ENCODE data around the gene MFF. TPM values are rescaled to one million over a fixed set of nuclear protein-coding genes. Genes with fewer than 3 reads are reported as not detected.

The MFF gene
- total and polyA plus RNA-seq, 10 of the 15 experiments (the other 5 are each of a cell fraction or from before 2014, with no cell fraction given): 19.6 to 131 (median 106) TPM

GRCh38 chr2:227293531-227293930 is 31.5 kb upstream of the MFF start:
- BruUV-seq (replicated peaks): no TSS peak
- H2AFZ ChIP-seq (ENCODE audit: control insufficient read depth, low read depth, low read length): no peak overlapping the region
- RAD21 ChIA-PET (ENCODE audit: unreplicated experiment): no interaction called here
- in situ Hi-C loops (cut with MboI): no loop called here
- DNase-seq (ENCODE audit: low read depth, low spot score): no peak
- no peaks in the 10 kb centered on the region for H3K27me3 ChIP-seq (replicated peaks in 1 of 2; ENCODE audit: control insufficient read depth in 2 of 2, insufficient read depth in 2 of 2, low read length in 1 of 2)
- POLR2A ChIA-PET: no interaction called here
- no peaks in the 10 kb centered on the region for H4K20me1 ChIP-seq (ENCODE audit: control insufficient read depth, insufficient read depth)
- H3K4me1 ChIP-seq (ENCODE audit: control insufficient read depth, insufficient read depth, low read length): no peaks in the 10 kb centered on the region
- H3K27ac ChIP-seq (ENCODE audit: control insufficient read depth, insufficient read depth): no peak overlapping the region
- WGBS (ENCODE audit: insufficient coverage, insufficient replicate concordance, low lambda C conversion rate, missing lambda C conversion rate): 97% methylated on average over 4 of the region's 4 CpGs
- H3K9ac ChIP-seq (ENCODE audit: control insufficient read depth, insufficient read depth, low read length): no peak overlapping the region
- SMC1A ChIA-PET (ENCODE audit: uncharacterized antibody, unreplicated experiment): no interaction called here
- CTCF ChIA-PET: interaction anchor here (1.8 kb wide), 1 partner anchor 55 kb away, joined by 6 read pairs; no protein-coding TSS in a partner anchor
- no peaks in the 10 kb centered on the region for H3K36me3 ChIP-seq (ENCODE audit: control insufficient read depth in 2 of 2, insufficient read depth in 2 of 2, low read length in 1 of 2)
- intact Hi-C loops (cut with micrococcal nuclease; ENCODE audit: unreplicated experiment): no loop called here
- no peaks in the 10 kb centered on the region for H3K79me2 ChIP-seq (ENCODE audit: control insufficient read depth, insufficient read depth, low read length)
- no peak for FAIRE-seq
- H3K4me2 ChIP-seq (ENCODE audit: control insufficient read depth, insufficient read depth): no peak overlapping the region
- H3K4me3 ChIP-seq: no peak overlapping the region
- no peaks in the 10 kb centered on the region for H3K9me3 ChIP-seq (replicated peaks; ENCODE audit: control insufficient read depth, insufficient read depth, low read length)
- ATAC-seq: no peak
- TF ChIP-seq NKRF (conservative IDR thresholded peaks at IDR 0.05): no peak

GRCh38 chr2:227295806-227296205 is 29.2 kb upstream of the MFF start:
- H4K20me1 ChIP-seq (ENCODE audit: control insufficient read depth, insufficient read depth): no peaks in the 10 kb centered on the region
- no peak overlapping the region for H3K27ac ChIP-seq (ENCODE audit: control insufficient read depth, insufficient read depth)
- no peak for FAIRE-seq
- ChIA-PET POLR2A (no interaction called here), RAD21 (ENCODE audit: unreplicated experiment) (no interaction called here), SMC1A (ENCODE audit: uncharacterized antibody, unreplicated experiment) (interaction anchor here (0.5 to 0.8 kb wide), 2 partner anchors 16 to 23 kb away, joined by 3 to 4 read pairs; no protein-coding TSS in a partner anchor), CTCF (no interaction called here)
- H3K36me3 ChIP-seq (ENCODE audit: control insufficient read depth in 2 of 2, insufficient read depth in 2 of 2, low read length in 1 of 2): no peaks in the 10 kb centered on the region
- H3K4me3 ChIP-seq: no peak overlapping the region
- 98% methylated on average over 4 of the region's 4 CpGs for WGBS (ENCODE audit: insufficient coverage, insufficient replicate concordance, low lambda C conversion rate, missing lambda C conversion rate)
- no peak overlapping the region for H3K9ac ChIP-seq (ENCODE audit: control insufficient read depth, insufficient read depth, low read length)
- in situ Hi-C loops (cut with MboI): no loop called here
- no peaks in the 10 kb centered on the region for H3K27me3 ChIP-seq (replicated peaks in 1 of 2; ENCODE audit: control insufficient read depth in 2 of 2, insufficient read depth in 2 of 2, low read length in 1 of 2)
- no peak overlapping the region for H3K4me2 ChIP-seq (ENCODE audit: control insufficient read depth, insufficient read depth)
- H3K9me3 ChIP-seq (replicated peaks; ENCODE audit: control insufficient read depth, insufficient read depth, low read length): no peaks in the 10 kb centered on the region
- no peak for ATAC-seq
- intact Hi-C loops (cut with micrococcal nuclease; ENCODE audit: unreplicated experiment): no loop called here
- H3K79me2 ChIP-seq (ENCODE audit: control insufficient read depth, insufficient read depth, low read length): no peaks in the 10 kb centered on the region
- no peak for DNase-seq (ENCODE audit: low read depth, low spot score)
- no peaks in the 10 kb centered on the region for H3K4me1 ChIP-seq (ENCODE audit: control insufficient read depth, insufficient read depth, low read length)
- no peak overlapping the region for H2AFZ ChIP-seq (ENCODE audit: control insufficient read depth, low read depth, low read length)
- BruUV-seq (replicated peaks): no TSS peak
- TF ChIP-seq SKIL (IDR thresholded peaks at IDR 0.05; ENCODE audit: low read depth, poor library complexity, severe bottlenecking) (no peak), PML (IDR thresholded peaks at IDR 0.05; ENCODE audit: low read length) (no peak), WRNIP1 (IDR thresholded peaks at IDR 0.05; ENCODE audit: borderline replicate concordance, low read depth, low read length) (no peak), MXI1 (IDR thresholded peaks at IDR 0.05; ENCODE audit: low read depth, low read length) (no peak), BMI1 (IDR thresholded peaks at IDR 0.05; ENCODE audit: borderline replicate concordance) (no peak), CHD4 (IDR thresholded peaks at IDR 0.05) (no peak), KDM1A (IDR thresholded peaks at IDR 0.05; ENCODE audit: borderline replicate concordance) (no peak), MYC (IDR thresholded peaks at IDR 0.05; ENCODE audit: insufficient read depth, insufficient read length, insufficient replicate concordance, low read length, severe bottlenecking) (no peak), POLR2AphosphoS2 (IDR thresholded peaks at IDR 0.05; ENCODE audit: low read depth, low read length) (no peak), SMAD1 (IDR thresholded peaks at IDR 0.05; ENCODE audit: low read depth, partially characterized antibody) (no peak), TCF7 (IDR thresholded peaks at IDR 0.05; ENCODE audit: borderline replicate concordance) (no peak), NBN (IDR thresholded peaks at IDR 0.05) (no peak)
